ENCODE measurements around the gene GSN. TPM values are rescaled to one million over a fixed set of nuclear protein-coding genes. Genes with fewer than 3 reads are reported as not detected.

The GSN gene
- total and polyA plus RNA-seq, 12 donors: 78.5 to 735 (median 293) TPM

DNA sequence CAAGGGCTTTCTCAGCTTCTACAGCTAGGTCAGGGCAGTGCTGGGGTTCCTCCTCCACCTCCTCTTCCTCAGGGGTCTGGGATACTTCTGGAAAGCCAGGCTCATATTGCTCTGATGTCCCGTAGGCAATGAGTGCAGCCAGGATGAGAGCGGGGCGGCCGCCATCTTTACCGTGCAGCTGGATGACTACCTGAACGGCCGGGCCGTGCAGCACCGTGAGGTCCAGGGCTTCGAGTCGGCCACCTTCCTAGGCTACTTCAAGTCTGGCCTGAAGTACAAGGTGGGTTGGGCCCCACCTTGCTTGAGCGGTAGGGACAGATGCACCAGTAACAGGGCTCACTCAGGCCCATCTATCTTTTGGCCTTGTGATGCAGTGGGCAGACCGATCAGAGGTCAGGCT, 34.8 kb downstream of the GSN start:
- peak in 1 of 7 donors; percentile 10 for DNase-seq
- Histone ChIP-seq H3K9me3 (replicated peaks in 1 of 3) (no peaks in the 10 kb centered on the region), H3K27ac (no peak overlapping the region), H3K4me1 (replicated peaks in 1 of 2) (peaks cover 16 to 46% of the 10 kb centered on the region in 2 donors), H3K4me3 (no peak overlapping the region), H3K27me3 (no peaks in the 10 kb centered on the region), H3K36me3 (replicated peaks in 1 of 2) (peaks cover 0 to 44% of the 10 kb centered on the region in 2 donors)
- intact Hi-C loops (cut with DNase I): no loop called here
- 90 to 100% (median 95%) methylated on average over 5 to 13 of the region's 13 CpGs for WGBS, 4 donors
- TF ChIP-seq, protein P1, sequence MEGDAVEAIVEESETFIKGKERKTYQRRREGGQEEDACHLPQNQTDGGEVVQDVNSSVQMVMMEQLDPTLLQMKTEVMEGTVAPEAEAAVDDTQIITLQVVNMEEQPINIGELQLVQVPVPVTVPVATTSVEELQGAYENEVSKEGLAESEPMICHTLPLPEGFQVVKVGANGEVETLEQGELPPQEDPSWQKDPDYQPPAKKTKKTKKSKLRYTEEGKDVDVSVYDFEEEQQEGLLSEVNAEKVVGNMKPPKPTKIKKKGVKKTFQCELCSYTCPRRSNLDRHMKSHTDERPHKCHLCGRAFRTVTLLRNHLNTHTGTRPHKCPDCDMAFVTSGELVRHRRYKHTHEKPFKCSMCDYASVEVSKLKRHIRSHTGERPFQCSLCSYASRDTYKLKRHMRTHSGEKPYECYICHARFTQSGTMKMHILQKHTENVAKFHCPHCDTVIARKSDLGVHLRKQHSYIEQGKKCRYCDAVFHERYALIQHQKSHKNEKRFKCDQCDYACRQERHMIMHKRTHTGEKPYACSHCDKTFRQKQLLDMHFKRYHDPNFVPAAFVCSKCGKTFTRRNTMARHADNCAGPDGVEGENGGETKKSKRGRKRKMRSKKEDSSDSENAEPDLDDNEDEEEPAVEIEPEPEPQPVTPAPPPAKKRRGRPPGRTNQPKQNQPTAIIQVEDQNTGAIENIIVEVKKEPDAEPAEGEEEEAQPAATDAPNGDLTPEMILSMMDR (IDR thresholded peaks at IDR 0.05): no peak
- no peak for TF ChIP-seq POLR2A (IDR thresholded peaks at IDR 0.05)

- Histone ChIP-seq H3K4me1 (replicated peaks in 1 of 2) (peaks cover 16 to 36% of the 10 kb centered on the region in 2 donors), H3K9me3 (replicated peaks in 1 of 3) (no peaks in the 10 kb centered on the region), H3K27ac (peak overlapping the region in 1 of 5 donors; percentile 25), H3K36me3 (replicated peaks in 1 of 2) (peaks cover 0 to 48% of the 10 kb centered on the region in 2 donors), H3K27me3 (no peaks in the 10 kb centered on the region), H3K4me3 (no peak overlapping the region)
- intact Hi-C loops (cut with DNase I): no loop called here
- TF ChIP-seq, protein P1 (IDR thresholded peaks at IDR 0.05): no peak
- no peak for TF ChIP-seq POLR2A (IDR thresholded peaks at IDR 0.05)
- WGBS, 4 donors: 78 to 92% (median 90%) methylated on average over 3 of the region's 3 CpGs
- DNase-seq: no peak
Observed at GRCh38 chr9:121303456-121304451, 35.8 kb downstream of the GSN start.

- 80 to 92% (median 85%) methylated on average over 1 of the region's 1 CpG for WGBS, 4 donors
- no peak for TF ChIP-seq POLR2A (IDR thresholded peaks at IDR 0.05)
- Histone ChIP-seq H3K27ac (peak overlapping the region in 1 of 5 donors; percentile 25), H3K9me3 (replicated peaks in 1 of 3) (no peaks in the 10 kb centered on the region), H3K4me1 (replicated peaks in 1 of 2) (peaks cover 16 to 28% of the 10 kb centered on the region in 2 donors), H3K36me3 (replicated peaks in 1 of 2) (peaks cover 0 to 50% of the 10 kb centered on the region in 2 donors), H3K27me3 (no peaks in the 10 kb centered on the region), H3K4me3 (no peak overlapping the region)
- intact Hi-C loops (cut with DNase I): no loop called here
- no peak for DNase-seq
Observed at GRCh38 chr9:121304707-121305106, 36.7 kb downstream of the GSN start.

DNA sequence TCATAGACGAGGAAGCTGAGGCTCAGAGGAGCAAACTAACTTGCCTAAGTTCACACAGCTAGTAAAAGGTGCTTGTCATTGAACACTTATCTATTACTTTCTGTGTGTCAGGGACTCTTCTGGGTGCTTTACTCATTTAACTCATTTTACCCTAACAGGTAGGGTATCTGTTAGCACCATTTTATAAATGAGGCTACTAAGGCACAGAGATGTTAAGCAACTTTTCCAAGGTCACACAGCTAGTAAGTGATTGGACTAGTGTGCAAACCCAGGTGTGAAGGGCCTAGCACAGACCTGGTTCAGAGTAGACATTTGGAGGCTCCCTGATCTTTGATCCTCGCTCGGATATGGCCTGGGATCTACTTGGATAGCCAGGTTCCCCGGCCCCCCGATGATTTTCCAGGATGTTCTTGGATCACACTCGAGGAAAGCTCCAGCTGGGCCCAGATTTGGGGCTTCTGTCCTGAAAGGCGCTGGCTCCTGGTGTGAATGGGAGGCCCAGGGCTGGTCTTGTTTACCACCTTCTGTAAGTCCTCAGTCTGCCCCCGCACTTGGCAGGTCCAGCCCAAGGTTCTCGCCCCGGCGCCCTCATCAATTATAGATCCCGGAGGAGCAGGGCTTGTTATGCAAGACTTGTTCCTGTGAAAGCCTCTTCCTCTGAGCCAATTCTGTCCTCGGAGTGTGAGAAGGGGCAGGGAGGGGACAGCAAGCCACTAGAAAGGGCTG, 37.5 kb downstream of the GSN start:
- intact Hi-C loops (cut with DNase I): no loop called here
- H3K9me3 ChIP-seq (replicated peaks in 1 of 3): no peaks in the 10 kb centered on the region
- H3K27ac ChIP-seq: peak overlapping the region in 2 of 5 donors; percentile 0 to 30
- H3K4me1 ChIP-seq (replicated peaks in 1 of 2): peaks cover 11 to 22% of the 10 kb centered on the region in 2 donors
- peaks cover 0 to 55% of the 10 kb centered on the region in 2 donors for H3K36me3 ChIP-seq (replicated peaks in 1 of 2)
- TF ChIP-seq POLR2A (IDR thresholded peaks at IDR 0.05): no peak
- TF ChIP-seq, protein P1 (IDR thresholded peaks at IDR 0.05): no peak
- H3K4me3 ChIP-seq: no peak overlapping the region
- peak in 6 of 7 donors; percentile 61 to 91 (median 78) for DNase-seq
- H3K27me3 ChIP-seq: no peaks in the 10 kb centered on the region
- WGBS, 4 donors: 43 to 72% (median 48%) methylated on average over 8 to 13 of the region's 13 CpGs

Data from adrenal gland (tissue), 12 donors.